Mesothelial cell of epicardium (in vitro differentiated cells): ENCODE measurements around the gene TEX38. TPM values are rescaled to one million over a fixed set of nuclear protein-coding genes. Genes with fewer than 3 reads are reported as not detected.

Source experiments
- DNase-seq, 2 experiments: peaks; one replicate each; pipeline ENCODE4 v3.0.0; 2021; ENCODE audit warnings: low spot score in 2 of 2; ENCODE audit not compliant: unreplicated experiment in 2 of 2
- H3K27ac Mint-ChIP-seq: 2 replicates; pipeline ENCODE4 v1.8.0; 2021; ENCODE audit warnings: mixed read lengths
- H3K27me3 Mint-ChIP-seq: 2 replicates; pipeline ENCODE4 v1.8.0; 2021; ENCODE audit warnings: low read depth, mixed read lengths
- H3K36me3 Mint-ChIP-seq: 2 replicates; pipeline ENCODE4 v1.8.0; 2021; ENCODE audit warnings: mixed read lengths
- H3K4me1 Mint-ChIP-seq: 2 replicates; pipeline ENCODE4 v1.8.0; 2021; ENCODE audit warnings: mixed read lengths
- H3K4me3 Mint-ChIP-seq: 2 replicates; pipeline ENCODE4 v1.8.0; 2021; ENCODE audit warnings: mild to moderate bottlenecking, moderate library complexity, mixed read lengths
- H3K9me3 Mint-ChIP-seq: 2 replicates; pipeline ENCODE4 v1.8.0; 2021; ENCODE audit warnings: mixed read lengths
- CTCF ChIP-seq: fragments of 200-600 bp; sonication (generic); IDR thresholded peaks from one replicate; pipeline ENCODE4 v1.5.0; 2021; ENCODE audit warnings: antibody characterized with exemption; ENCODE audit not compliant: unreplicated experiment
- total RNA-seq: library from RNA; stranded (reverse); gene quantifications from 3 replicates; pipeline ENCODE4 v1.2.1, GENCODE V29; 2021

TEX38 gene
- total RNA-seq, 1 donor from 2014 or later, result 0.42 TPM

- H3K9me3 Mint-ChIP-seq, result peaks cover 5% of the 10 kb centered on the region
- no peak for DNase-seq
- no peaks in the 10 kb centered on the region for H3K27me3 Mint-ChIP-seq
- H3K4me3 Mint-ChIP-seq, result no peak overlapping the region
- TF ChIP-seq CTCF, result no peak
- H3K27ac Mint-ChIP-seq, result no peak overlapping the region
- peaks cover 14% of the 10 kb centered on the region for H3K36me3 Mint-ChIP-seq
- peaks cover 16% of the 10 kb centered on the region for H3K4me1 Mint-ChIP-seq
Observed at GRCh38 chr1:46697053-46697452, 25.4 kb downstream of the TEX38 start.

GRCh38 chr1:46699666-46700065, 28.0 kb downstream of the TEX38 start:
- Mint-ChIP-seq H3K36me3 (peaks cover 23% of the 10 kb centered on the region), H3K27ac (no peak overlapping the region)
- TF ChIP-seq CTCF, result no peak

GRCh38 chr1:46703927-46704641, 32.4 kb downstream of the TEX38 start:
- DNase-seq, result no peak
- TF ChIP-seq CTCF, result no peak
- no peaks in the 10 kb centered on the region for H3K27me3 Mint-ChIP-seq
- H3K9me3 Mint-ChIP-seq, result no peaks in the 10 kb centered on the region
- H3K36me3 Mint-ChIP-seq, result peaks cover 29% of the 10 kb centered on the region
- H3K4me3 Mint-ChIP-seq, result no peak overlapping the region
- no peaks in the 10 kb centered on the region for H3K4me1 Mint-ChIP-seq
- H3K27ac Mint-ChIP-seq, result no peak overlapping the region

More at GRCh38 chr1:46699666-46700065, 28.0 kb downstream of the TEX38 start:
- no peak for DNase-seq
- Mint-ChIP-seq H3K27me3 (no peaks in the 10 kb centered on the region), H3K9me3 (peaks cover 5% of the 10 kb centered on the region), H3K4me1 (no peaks in the 10 kb centered on the region), H3K4me3 (no peak overlapping the region)

DNA sequence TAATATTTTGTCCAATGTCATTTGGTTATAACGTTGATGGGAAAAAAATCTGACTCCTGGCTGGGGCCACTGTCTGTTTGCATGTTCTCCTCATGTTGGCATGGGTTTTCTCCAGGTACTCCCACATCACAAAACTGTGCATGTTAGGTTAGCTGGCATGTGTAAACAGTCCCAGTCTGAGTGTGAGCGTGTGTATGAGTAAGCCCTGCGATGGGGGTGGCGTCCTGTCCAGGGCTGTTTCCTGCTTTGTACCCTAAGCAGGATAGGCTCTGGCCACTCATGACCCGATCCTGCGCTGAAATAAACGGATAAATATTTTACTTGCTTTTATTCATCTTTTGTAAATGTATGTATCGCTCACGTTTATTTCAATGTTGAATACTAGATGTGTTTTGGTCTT, 33.8 kb downstream of the TEX38 start:
- no peak overlapping the region for H3K27ac Mint-ChIP-seq
- TF ChIP-seq CTCF, result no peak
- H3K36me3 Mint-ChIP-seq, result peaks cover 35% of the 10 kb centered on the region
- H3K27me3 Mint-ChIP-seq, result no peaks in the 10 kb centered on the region
- H3K9me3 Mint-ChIP-seq, result no peaks in the 10 kb centered on the region
- no peak for DNase-seq
- H3K4me1 Mint-ChIP-seq, result no peaks in the 10 kb centered on the region
- H3K4me3 Mint-ChIP-seq, result no peak overlapping the region

DNA sequence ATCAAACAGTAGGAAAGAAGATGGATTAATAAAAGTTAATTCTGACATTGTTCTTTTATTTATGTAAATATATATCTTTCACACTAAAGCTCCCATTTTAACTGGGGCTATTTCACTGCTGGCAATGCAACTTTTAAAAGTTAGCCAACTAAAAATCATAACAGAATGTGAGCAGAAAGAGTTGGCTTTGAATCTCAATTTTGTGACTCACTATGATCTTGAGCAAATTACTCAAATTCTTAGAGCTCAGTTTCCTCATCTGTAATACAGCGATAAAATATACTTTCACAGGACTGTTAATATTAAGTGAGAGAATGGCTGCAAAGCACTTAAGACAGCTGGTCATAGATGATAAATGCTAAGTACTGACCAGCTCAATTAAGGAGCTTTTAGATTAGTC, 36.5 kb downstream of the TEX38 start:
- Mint-ChIP-seq H3K27me3 (no peaks in the 10 kb centered on the region), H3K4me3 (no peak overlapping the region), H3K4me1 (peaks cover 2% of the 10 kb centered on the region), H3K36me3 (peaks cover 45% of the 10 kb centered on the region), H3K27ac (no peak overlapping the region), H3K9me3 (no peaks in the 10 kb centered on the region)
- DNase-seq, result no peak
- TF ChIP-seq CTCF, result no peak
